Measurements from ENCODE around the gene HERPUD2. TPM values are rescaled to one million over a fixed set of nuclear protein-coding genes. Genes with fewer than 3 reads are reported as not detected.

Gene HERPUD2
- total RNA-seq, 1 donor: 26.5 TPM

- DNase-seq (ENCODE audit: low read depth): no peak
- no peak for TF ChIP-seq CTCF (IDR thresholded peaks at IDR 0.05; ENCODE audit: insufficient read depth, low read length)
- H3K4me3 ChIP-seq (ENCODE audit: low read depth, low read length): no peak overlapping the region
These were observed 34.3 kb upstream of the HERPUD2 start for GRCh38 chr7:35729061-35729783.

- peak; percentile 52 for DNase-seq (ENCODE audit: low read depth)
- no peak overlapping the region for H3K4me3 ChIP-seq (ENCODE audit: low read depth, low read length)
- no peak for TF ChIP-seq CTCF (IDR thresholded peaks at IDR 0.05; ENCODE audit: insufficient read depth, low read length)
These were observed 33.6 kb upstream of the HERPUD2 start for GRCh38 chr7:35728412-35729060.

- DNase-seq (ENCODE audit: low read depth): peak; percentile 45
- TF ChIP-seq CTCF (IDR thresholded peaks at IDR 0.05; ENCODE audit: insufficient read depth, low read length): no peak
- H3K4me3 ChIP-seq (ENCODE audit: low read depth, low read length): no peak overlapping the region
These were observed 32.6 kb upstream of the HERPUD2 start for GRCh38 chr7:35727571-35727970.

- no peak for TF ChIP-seq CTCF (IDR thresholded peaks at IDR 0.05; ENCODE audit: insufficient read depth, low read length)
- no peak for DNase-seq (ENCODE audit: low read depth)
- H3K4me3 ChIP-seq (ENCODE audit: low read depth, low read length): no peak overlapping the region
These were observed 31.7 kb upstream of the HERPUD2 start for GRCh38 chr7:35726654-35727053.

GRCh38 chr7:35725280-35725680 is 30.3 kb upstream of the HERPUD2 start:
- no peak overlapping the region for H3K4me3 ChIP-seq (ENCODE audit: low read depth, low read length)
- no peak for TF ChIP-seq CTCF (IDR thresholded peaks at IDR 0.05; ENCODE audit: insufficient read depth, low read length)
- no peak for DNase-seq (ENCODE audit: low read depth)

GRCh38 chr7:35723011-35723410 is 28.1 kb upstream of the HERPUD2 start:
- H3K4me3 ChIP-seq (ENCODE audit: low read depth, low read length): no peak overlapping the region
- no peak for TF ChIP-seq CTCF (IDR thresholded peaks at IDR 0.05; ENCODE audit: insufficient read depth, low read length)
- DNase-seq (ENCODE audit: low read depth): no peak
